Ascending aorta (tissue), 2 donors: ENCODE measurements around the gene AUTS2. TPM values are rescaled to one million over a fixed set of nuclear protein-coding genes. Genes with fewer than 3 reads are reported as not detected.
"Not testable (repeated sequence)": the region's sequence is repeated elsewhere in the genome, so short reads cannot be mapped to it uniquely, and the experiment has no call there.

Source experiments
- DNase-seq, 2 donors: peaks; one replicate each; pipeline ENCODE4 v3.0.0-alpha.2; 2019; ENCODE audit warnings: low spot score in 2 of 2
- H3K27ac ChIP-seq, 2 donors: fragments of 200-600 bp; sonication (generic); one replicate each; pipeline ENCODE4 v1.5.1; 2016 to 2017; ENCODE audit warnings: mild to moderate bottlenecking in 1 of 2
- H3K27me3 ChIP-seq: fragments of 200-600 bp; sonication (generic); one replicate; pipeline ENCODE4 v1.5.1; 2017
- H3K36me3 ChIP-seq, 2 donors: fragments of 200-600 bp; sonication (generic); one replicate each; pipeline ENCODE4 v1.5.1; 2016
- H3K4me1 ChIP-seq, 2 donors: fragments of 200-600 bp; sonication (generic); one replicate each; pipeline ENCODE4 v1.5.1; 2016 to 2017; ENCODE audit warnings: mild to moderate bottlenecking in 1 of 2
- H3K4me3 ChIP-seq, 2 donors: fragments of 200-600 bp; sonication (generic); one replicate each; pipeline ENCODE4 v1.5.1; 2016 to 2017; ENCODE audit warnings: mild to moderate bottlenecking in 1 of 2
- H3K9me3 ChIP-seq, 2 donors: fragments of 200-600 bp; sonication (generic); one replicate each; pipeline ENCODE4 v1.5.1; 2016
- intact Hi-C: fragments of 100-400 bp; cut with DNase I; formaldehyde crosslinking; loops from one replicate; pipeline ENCODE4 v1.15.1; 2023
- total RNA-seq: library from RNA; depleted of rRNA; stranded (reverse); fragments of >200 nt; gene quantifications from one replicate; pipeline ENCODE4 v1.1.0, GENCODE V29; 2016
- TF ChIP-seq, protein P1 (sequence below), 3 experiments: fragments of 200-600 bp in 2 of 3; fragments of 450-650 bp in 1 of 3; sonication (generic) in 2 of 3; IDR thresholded peaks; one replicate each; pipeline ENCODE4 v1.5.1; 2016 to 2019; ENCODE audit warnings: antibody characterized with exemption in 3 of 3, mild to moderate bottlenecking in 1 of 3, moderate library complexity in 1 of 3

The AUTS2 gene
- total RNA-seq, 1 donor from 2014 or later: 90.4 TPM

GRCh38 chr7:70361821-70362220 lies 763.5 kb downstream of the AUTS2 start:
- TF ChIP-seq, protein P1, sequence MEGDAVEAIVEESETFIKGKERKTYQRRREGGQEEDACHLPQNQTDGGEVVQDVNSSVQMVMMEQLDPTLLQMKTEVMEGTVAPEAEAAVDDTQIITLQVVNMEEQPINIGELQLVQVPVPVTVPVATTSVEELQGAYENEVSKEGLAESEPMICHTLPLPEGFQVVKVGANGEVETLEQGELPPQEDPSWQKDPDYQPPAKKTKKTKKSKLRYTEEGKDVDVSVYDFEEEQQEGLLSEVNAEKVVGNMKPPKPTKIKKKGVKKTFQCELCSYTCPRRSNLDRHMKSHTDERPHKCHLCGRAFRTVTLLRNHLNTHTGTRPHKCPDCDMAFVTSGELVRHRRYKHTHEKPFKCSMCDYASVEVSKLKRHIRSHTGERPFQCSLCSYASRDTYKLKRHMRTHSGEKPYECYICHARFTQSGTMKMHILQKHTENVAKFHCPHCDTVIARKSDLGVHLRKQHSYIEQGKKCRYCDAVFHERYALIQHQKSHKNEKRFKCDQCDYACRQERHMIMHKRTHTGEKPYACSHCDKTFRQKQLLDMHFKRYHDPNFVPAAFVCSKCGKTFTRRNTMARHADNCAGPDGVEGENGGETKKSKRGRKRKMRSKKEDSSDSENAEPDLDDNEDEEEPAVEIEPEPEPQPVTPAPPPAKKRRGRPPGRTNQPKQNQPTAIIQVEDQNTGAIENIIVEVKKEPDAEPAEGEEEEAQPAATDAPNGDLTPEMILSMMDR (IDR thresholded peaks at IDR 0.05): no peak
- Histone ChIP-seq H3K36me3 (no peaks in the 10 kb centered on the region), H3K4me3 (no peak overlapping the region), H3K9me3 (no peaks in the 10 kb centered on the region), H3K27ac (no peak overlapping the region), H3K27me3 (no peaks in the 10 kb centered on the region), H3K4me1 (no peaks in the 10 kb centered on the region)
- DNase-seq: no peak
- intact Hi-C loops: no loop called here

GRCh38 chr7:70364393-70364792 lies 766.1 kb downstream of the AUTS2 start:
- H3K4me3 ChIP-seq, H3K36me3 ChIP-seq, intact Hi-C loops, DNase-seq, H3K27ac ChIP-seq, H3K27me3 ChIP-seq, H3K9me3 ChIP-seq, H3K4me1 ChIP-seq: not testable (repeated sequence)

- no peak for DNase-seq
- H3K9me3 ChIP-seq: no peaks in the 10 kb centered on the region
- H3K27ac ChIP-seq: no peak overlapping the region
- H3K27me3 ChIP-seq: no peaks in the 10 kb centered on the region
- TF ChIP-seq, protein P1 (IDR thresholded peaks at IDR 0.05): no peak
- H3K4me1 ChIP-seq: peaks cover 2 to 3% of the 10 kb centered on the region in 2 donors
- no peaks in the 10 kb centered on the region for H3K36me3 ChIP-seq
- intact Hi-C loops: no loop called here
- H3K4me3 ChIP-seq: no peak overlapping the region
Observed at GRCh38 chr7:70371652-70372051, 773.4 kb downstream of the AUTS2 start.

DNA sequence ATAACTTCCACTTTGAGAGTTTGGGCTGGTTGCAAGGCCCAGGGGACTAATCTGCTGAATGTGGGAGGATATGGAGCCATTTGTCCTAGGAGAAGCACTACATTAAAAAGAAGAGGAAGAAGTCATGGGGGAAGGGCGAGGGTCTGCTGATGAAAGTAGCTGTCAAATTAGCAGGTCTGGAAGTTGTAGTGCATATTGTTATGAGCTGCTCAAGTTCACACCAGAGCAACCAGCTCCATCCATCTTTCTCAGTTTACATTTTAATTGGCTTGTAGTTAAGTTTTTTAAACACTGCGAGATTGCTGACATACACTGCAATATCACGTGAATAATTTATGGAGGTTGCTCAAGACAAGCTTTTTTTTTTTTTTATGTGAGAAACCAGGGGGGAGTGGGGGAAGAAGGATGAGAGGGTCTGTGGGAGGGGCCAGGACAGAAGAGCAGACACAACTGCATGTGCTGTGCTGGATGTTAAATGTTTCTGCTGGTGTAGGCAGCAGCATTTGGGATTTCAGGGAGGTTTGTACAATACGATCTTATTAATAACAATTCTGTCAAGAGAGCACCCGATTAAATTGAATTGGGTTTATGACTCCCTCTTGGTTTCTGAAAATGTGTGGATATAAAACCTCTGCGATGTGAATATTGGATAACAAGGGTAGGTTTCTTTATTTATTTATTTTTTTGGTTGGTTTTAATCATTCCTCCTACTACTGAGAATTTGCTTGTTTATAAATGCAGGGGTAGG lies 774.7 kb downstream of the AUTS2 start:
- Histone ChIP-seq H3K27ac (no peak overlapping the region), H3K36me3 (no peaks in the 10 kb centered on the region), H3K4me3 (no peak overlapping the region), H3K4me1 (peaks cover 3 to 5% of the 10 kb centered on the region in 2 donors), H3K27me3 (no peaks in the 10 kb centered on the region), H3K9me3 (no peaks in the 10 kb centered on the region)
- intact Hi-C loops: no loop called here
- no peak for DNase-seq
- TF ChIP-seq, protein P1 (IDR thresholded peaks at IDR 0.05): no peak

DNA sequence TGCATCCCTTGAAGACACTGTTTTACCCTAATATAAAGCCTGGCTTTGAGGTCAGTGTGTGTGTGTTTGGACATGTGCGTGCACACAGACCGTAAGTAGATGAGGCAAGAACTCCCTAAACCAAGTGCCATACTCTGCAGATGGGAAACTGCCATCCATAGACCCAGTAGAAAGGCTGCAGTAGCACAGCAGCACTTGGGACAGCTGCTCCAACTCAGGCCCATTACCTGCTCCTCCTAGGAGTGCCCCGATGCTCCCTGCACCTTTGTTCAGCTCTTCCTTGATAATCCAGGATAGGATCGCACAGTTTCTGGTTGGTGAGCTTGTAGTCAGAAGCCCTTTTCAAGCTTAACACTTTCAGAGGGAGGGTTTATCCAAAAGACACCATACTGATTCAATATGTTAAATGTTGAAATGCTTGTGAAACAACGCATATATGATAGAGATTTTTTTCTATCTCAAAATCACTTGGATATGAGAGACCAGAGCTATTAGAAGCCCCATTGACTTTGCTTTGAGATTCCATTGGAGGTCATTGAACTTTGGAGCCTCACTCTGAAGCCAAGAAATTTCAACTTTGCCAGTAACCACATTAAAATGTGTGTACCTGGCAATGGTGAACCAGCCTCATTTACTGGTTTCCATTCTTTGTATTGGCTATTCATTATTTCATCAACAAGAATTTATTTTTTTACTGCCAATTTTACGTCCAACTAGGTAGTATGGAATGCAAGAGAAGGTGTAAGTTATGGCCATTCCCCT lies 776.7 kb downstream of the AUTS2 start:
- H3K4me3 ChIP-seq: no peak overlapping the region
- H3K27me3 ChIP-seq: no peaks in the 10 kb centered on the region
- H3K4me1 ChIP-seq: peaks cover 3 to 10% of the 10 kb centered on the region in 2 donors
- H3K27ac ChIP-seq: peak overlapping the region in 1 of 2 donors; percentile 29
- H3K36me3 ChIP-seq: no peaks in the 10 kb centered on the region
- H3K9me3 ChIP-seq: no peaks in the 10 kb centered on the region
- TF ChIP-seq, protein P1 (IDR thresholded peaks at IDR 0.05): no peak
- intact Hi-C loops: loop anchor here (1.0 to 5.0 kb wide), 2 partner anchors 17 to 317 kb away; no protein-coding TSS in a partner anchor
- no peak for DNase-seq

- TF ChIP-seq, protein P1 (IDR thresholded peaks at IDR 0.05): no peak
- DNase-seq: no peak
- H3K4me3 ChIP-seq: no peak overlapping the region
- no peaks in the 10 kb centered on the region for H3K36me3 ChIP-seq
- no peaks in the 10 kb centered on the region for H3K27me3 ChIP-seq
- peaks cover 3 to 25% of the 10 kb centered on the region in 2 donors for H3K4me1 ChIP-seq
- intact Hi-C loops: loop anchor here (5.0 kb wide), 1 partner anchor 316 kb away; no protein-coding TSS in a partner anchor
- H3K9me3 ChIP-seq: no peaks in the 10 kb centered on the region
- no peak overlapping the region for H3K27ac ChIP-seq
Observed at GRCh38 chr7:70376561-70377031, 778.3 kb downstream of the AUTS2 start.
